ENCODE measurements around the gene STK17A.
A peak's percentile ranks its signal among the peaks of the same experiment; 100 is the strongest.

The STK17A gene

DNA sequence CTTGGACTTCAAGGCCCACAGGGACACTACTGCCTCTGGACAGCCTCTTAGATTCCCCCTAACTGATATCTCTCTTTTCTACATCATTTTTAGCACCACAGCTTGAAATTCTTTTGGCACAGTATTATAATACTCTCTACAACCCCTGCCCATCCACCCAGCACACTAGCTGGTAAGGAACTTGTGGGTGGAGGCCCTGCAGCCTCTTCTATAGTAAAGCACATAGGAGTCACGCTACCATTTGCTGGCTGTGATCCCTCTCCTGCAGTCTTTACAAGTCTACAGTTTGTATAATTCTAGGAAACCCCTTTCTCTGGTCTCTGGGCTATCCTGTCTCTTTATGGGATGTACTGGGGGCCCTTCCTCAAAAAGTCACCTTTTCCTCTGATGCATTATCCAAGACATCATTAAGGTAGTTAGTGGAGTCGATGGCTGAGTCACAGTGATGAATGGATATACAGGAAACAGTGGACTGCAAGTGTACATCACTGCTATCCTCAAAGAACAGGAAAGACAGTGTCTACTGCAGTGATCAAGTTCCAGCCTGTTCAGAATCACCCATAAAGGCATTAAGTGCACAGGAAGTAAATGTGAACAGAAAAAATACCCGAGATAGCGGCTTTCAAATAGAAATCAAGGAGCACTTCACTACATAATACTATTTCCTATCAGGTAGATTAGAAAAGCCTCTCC is 54.4 kb downstream of the STK17A start:
- no peak for DNase-seq

DNA sequence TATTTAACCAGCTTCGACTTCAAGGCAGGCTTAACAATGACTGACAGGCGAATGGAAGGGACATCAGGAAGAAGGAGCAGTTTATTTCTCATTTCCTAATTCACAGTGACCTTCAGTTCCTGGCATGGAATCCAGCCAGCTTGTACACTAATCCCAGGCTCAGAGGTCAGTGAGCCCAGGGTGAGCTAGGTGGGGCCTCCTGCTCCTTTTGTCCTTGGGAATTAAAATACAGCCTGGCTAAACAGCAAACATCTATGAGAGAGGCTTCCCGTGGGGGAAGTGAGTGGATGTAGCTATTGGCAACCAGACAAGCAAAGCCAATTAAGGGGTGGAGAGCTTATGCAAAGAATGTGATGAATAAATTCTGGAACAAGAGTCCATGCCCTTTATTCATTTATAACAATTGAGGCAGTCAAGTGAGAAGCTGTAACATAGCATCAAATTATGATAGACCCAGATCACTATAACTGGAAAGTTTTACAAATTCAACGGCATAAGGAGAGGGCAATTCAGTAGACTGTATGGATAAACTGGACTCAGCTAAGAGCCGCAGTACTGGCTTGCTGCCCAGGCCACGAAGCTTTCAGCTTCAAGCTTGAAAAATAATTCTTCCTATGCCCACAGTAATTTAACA is 57.1 kb downstream of the STK17A start:
- DNase-seq: peak in 1 of 2 experiments; percentile 13

DNA sequence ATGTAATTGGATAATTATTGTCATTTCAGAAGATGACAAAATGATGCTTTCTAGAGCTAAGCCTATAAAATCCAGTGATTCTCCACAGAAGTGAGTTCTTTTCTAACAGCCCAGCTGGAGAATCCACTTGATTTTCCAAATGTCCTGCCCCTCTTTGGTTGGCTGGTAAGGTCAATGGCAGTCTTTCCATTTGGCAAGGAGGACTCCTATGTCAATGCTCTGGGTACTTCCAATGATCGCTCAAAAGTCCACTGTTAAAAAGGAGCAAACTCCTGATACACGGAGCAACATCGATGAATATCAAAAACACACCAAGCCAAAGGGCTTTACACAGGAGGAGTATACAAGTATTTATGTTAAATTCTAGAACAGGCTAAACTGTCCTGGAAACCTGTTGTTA is 57.8 kb downstream of the STK17A start:
- DNase-seq: no peak

DNA sequence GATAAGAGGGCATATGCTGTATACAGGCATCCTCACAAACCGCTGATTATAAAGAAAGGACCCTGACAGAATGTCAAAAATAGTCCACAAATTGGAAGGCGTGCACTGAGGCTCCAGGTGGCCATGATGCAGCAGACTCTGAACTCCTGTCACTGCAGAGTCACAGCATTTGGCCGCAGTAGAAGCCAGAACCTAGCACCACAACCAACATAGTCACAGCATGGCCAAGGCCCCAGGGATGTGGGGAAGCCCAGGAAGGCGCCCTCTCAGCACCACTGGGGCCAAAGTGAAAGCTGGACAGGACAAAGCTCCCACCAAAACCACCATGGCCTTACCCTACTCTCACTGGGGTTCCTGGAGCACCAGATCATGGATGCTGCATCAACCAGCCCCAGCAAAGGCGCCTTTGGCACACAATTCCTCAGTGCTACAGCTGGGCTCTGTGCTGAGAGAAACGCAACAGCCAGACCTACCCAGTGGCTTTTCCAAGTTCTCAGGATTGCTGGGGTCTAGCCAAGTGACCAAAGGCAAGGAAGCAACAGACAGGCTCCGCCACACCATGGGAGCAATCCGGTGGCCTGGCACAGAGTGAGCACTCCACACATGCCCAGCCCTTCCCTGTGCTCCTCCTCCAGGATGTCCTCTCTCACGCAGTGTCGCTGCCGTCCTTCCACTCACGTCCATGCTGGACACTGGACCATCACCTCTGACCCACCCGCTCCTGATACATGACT is 60.2 kb downstream of the STK17A start:
- no peak for DNase-seq

DNA sequence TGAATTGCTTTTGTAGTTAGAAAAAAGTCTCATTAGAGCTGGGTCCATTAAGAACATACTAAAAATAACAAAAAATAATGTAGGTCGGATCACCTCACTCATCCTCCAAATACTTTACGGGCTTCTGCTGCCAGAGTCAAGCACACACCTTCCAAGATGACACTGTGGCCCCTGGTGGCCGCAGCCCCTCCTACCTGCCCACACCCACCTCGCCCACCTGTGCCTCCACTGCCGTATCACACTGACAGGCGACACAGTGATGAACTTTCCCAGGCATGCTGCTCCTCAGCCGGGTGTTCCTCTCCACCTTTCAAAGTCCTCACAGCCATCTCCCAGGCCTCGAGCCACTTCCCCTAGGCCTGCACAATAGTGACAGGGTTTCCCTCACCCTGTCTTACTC is 60.9 kb downstream of the STK17A start:
- DNase-seq: no peak

DNA sequence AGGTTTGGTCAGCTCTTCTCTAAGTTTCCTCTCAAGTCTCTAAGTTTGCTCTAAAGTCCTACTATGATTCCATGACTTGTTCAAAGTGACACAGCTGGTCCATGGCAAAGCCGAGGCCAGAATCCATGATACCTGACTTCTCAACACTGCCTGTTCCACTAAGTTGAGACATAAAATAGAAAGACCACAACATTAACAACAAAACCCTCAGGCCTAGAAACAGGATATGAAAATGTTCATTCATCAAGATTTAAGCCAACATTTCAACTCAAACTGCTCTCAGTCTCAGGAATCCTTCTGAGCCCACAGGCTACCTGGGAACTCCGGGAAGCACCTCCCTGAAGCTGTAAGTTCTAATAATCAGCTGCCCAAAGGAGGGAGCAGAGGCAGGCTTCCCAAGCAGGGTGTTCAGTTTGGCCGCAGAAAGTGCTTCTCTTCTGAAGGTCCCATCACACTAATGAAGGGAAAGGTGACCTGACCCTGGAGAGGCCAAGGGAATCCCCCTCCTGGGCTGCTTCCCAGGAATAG is 62.9 kb downstream of the STK17A start:
- no peak for DNase-seq

DNA sequence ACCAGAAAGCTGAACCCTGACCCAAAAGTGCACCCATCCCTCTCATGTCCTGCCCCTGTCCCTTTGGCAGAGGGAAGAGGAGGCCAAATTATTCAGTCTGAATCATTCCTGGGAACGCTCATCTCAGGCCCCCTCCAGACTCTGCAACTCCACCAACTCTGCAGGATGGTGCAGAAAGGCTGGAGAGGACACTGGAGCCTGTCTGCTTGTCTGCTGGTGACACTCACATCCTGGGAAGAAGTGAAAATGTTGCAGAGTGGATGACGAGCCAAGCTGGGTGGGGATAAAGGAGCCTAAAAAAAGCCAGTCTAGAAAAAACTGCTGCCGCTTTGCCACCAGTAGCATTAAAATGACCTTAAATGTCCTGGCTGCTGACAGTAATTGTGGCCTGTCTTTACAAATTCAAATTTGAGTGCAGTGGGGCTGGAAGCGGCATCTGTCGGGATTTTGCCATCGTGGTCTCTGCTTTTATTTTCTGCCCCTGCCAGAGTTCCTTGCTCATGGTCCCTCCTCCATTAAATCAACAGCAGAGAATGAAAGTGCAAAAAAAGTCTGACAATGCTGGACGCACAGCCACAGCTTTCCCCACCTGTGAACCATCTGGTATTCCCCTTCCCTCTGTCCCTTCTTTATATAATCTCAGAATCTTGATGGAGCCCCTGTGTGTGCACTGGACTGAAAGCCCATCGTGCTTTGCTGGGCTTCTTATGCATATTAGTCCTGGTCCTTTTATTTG is 63.9 kb downstream of the STK17A start:
- no peak for DNase-seq

DNA sequence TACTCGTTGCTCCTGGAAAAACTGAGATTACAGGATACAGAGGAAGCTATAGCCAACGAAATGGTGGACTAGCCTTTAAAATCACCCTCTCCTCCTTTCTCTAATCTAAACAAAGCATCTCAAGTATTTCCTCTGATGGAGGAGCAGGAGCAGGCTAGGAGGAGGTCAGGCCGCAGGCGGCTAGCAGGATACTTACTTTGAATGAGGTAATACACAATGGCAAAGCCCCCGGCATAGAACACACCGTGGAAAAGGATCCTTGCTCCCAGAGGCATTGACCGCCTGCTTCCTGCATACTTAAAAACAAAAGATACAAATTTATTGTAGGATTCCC is 64.4 kb downstream of the STK17A start:
- DNase-seq: peak in 1 of 2 experiments; percentile 36

DNA sequence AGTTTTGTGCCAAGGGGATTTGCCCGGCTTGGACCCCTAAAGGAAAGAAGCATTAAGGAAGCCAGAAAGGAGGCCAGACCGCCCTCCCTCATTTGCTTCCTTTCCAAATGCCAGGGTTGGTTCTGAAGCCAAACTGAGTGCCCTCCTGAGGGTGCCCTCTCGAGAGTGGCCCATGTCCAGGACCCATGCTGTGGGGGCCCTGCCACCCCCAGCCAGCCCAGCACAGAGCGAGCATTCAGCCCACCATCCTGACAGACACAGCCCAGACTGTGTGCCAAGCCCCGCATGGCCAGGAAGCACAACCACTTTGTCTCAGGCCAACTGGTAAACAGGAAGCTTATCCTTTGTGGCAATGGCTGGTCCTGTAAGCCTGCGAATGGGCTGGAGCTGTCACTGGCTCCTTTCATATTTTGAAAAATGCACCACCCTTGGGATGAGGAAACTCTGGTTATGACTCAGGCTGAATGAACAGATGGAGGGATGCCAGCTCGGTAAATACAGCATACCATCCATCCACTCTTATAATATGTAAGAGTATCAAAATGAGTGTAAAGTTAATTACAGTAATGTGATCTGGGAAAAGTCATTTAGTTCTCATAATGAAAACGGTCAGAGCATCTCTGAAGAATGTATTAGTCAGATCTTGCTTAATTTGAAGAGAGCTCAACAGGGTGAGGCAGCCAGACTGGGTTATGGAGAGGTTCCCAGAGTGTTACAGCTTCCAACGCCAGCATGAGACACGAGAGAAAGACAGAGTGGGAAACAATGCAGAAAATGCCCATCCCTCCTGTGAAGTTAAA is 65.0 kb downstream of the STK17A start:
- peak; percentile 89 to 94 for DNase-seq

DNA sequence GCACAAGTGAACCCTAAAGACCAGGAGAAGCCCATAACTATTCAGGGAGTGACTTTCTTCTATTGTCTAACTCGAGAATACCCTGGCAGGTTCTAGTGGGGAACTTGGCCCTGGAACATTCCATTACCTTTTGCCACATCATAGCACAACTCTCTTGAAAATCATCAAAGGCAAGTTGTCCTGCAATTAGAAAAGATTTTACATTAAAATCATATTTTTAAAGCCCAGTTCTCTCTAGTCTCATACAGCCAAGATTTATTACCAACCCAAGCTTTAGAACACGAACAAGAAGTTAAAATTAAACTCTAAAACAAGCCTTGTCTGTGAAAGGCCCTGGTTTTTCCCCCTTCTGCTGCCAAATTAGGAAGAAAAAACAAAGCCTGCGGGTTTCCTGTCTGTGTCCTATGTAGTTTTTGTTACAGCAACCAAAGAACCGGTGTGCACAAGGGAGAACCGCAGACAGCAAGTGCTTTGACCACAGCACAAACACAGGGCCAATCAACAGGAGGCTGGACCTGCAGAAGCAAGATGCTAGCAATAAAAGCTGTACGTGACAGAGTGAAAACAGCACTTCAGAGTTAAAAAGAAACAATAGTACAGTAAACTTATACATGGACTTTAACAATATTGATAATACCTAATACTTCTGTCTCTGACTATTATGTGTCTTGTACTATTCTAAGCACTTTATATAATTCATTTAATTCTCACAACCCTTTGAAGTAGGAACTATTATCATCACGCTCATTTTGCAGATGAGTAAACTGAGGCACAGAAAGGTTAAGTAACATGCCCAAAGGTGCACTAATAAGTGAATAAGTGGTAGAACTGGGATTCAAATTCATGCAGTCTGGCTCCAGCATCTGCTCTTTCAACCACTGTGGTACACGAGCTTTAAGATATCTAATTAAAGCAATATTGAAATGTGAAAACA is 65.8 kb downstream of the STK17A start:
- DNase-seq: peak in 1 of 2 experiments; percentile 54

DNA sequence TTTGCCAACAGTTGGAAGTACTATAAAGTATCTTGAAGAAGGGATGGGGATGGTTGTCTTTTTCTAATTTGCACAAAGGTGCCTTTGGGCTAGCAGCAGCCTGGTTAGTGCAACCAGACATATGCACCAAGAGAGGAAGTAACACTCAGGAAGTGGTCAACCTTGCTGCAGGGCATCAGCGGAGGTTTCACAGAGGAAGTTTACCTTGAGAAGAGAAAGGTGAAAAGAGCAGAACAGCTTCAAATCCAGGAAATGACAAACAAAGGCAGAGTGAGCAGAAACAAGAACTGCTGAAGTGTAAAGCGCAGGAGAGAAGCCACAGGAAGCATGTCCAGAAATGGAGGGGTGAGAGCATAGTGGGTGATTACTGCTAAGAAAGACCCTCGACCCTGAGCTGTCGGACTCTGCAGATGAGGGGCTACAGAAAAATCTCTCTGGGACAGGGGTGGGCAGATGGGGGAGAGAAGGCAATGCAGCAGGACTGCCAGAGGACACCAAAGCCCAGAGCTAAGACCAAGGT is 66.9 kb downstream of the STK17A start:
- peak in 1 of 2 experiments; percentile 64 for DNase-seq

DNA sequence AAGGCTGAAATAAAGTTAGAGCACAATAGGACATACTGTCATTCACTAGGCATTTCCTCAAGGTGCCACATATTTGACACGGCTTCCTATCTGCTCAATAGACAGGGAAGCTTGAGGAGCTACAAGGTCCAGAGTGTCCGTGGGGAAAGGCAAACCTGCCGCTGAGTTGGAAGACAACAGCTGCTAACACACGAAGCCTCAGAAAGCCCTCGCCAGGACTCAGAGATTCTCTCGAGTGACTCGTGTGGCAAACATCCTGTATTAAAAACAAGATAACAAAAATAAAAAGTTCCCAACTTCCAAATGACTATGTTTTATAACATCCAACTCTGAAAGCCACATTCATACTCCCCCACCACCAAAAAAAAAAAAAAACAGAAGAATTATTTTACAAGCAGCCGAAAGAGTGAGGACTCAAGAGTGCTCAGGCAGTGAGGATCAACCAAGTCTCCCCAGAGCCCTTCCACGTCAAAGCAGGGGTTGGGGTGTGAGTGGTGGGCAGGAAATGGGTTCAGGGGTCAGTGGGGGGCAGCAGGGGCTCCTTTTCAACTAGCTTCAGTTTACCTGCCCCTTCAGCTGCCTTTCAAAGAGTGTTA is 67.6 kb downstream of the STK17A start:
- peak in 1 of 2 experiments; percentile 38 for DNase-seq

DNA sequence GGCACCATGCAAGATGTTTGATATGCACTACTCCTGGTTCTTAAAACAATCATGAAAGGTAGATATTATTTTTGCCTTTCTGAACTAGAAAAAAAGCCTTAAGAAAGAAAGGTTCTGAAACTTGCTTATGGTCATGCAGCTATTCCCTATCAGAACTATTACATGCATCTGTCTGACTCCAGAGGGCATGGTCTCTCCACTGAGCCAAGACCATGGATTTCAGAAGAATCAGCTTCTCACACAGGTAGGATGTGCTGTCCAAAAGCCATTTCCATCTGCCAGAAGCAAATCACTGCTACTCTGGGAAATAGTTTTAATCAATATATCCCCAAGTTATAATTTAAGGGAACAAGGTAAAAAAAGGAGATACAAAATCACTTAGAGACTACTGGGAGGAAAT is 69.5 kb downstream of the STK17A start:
- DNase-seq: no peak

DNA sequence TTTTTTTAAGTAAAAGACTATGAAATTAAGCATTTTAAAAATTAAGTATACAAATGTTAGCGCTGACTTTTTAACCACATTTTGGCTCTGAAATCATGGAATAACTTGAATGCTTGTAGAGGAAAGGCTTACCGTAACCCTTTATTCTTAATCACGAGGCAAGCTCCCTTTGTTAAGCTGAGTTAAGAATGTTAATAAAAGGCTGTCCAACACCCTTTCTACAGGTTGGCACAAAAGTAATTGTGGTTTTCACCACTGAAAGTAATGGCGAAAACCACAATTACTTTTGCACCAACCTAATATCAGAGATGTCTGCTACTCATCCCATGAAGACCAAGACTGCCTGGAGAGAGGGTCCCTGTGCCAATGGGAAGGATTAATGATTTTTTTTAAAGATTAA is 70.6 kb downstream of the STK17A start:
- no peak for DNase-seq

DNA sequence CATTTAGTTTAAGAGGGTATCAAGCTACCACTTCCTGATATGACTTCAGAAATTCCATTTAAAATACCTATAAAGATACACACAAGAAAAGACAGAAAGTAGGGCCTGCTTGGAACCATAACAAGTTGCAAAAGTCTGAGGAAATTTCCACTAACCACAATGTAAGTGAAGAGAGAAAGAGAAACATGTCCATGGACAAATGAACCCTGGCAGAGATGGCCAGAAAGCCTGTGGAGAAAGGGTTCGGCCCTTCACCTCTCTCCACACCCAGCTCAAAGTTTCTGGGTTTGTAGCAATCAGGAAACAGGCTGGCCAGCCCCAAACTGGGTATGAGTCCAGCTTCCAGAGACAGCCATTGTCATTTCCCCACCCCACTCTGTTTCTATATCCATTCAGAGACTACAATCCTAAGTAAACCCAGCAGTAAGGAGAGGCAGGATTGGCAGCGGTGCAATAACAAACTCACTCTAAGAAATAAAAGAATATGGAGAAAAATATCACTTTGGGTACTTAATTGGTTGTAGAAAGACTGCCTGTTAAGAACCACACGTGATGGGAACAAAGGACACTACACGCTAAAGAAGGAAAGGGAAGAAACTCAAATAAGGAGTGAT is 71.1 kb downstream of the STK17A start:
- DNase-seq: no peak

DNA sequence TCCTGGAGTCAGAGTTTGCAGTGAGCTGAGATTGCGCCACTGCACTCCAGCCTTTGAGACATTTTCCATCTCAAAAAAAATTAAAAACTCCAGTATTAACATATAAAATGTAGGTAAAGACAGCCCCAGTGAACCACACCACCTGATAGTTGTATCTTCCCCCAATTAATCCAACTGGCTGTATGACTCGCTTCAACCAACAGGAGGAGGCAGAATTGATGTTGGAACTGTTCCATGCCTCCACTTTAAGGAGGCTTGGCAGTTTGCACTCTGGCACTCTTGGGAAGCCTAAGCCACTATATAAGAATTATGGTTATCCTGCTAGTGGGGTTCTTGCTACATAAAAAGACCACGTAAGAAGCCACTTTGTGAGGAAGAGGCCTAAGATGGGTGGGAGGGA is 72.7 kb downstream of the STK17A start:
- no peak for DNase-seq

DNA sequence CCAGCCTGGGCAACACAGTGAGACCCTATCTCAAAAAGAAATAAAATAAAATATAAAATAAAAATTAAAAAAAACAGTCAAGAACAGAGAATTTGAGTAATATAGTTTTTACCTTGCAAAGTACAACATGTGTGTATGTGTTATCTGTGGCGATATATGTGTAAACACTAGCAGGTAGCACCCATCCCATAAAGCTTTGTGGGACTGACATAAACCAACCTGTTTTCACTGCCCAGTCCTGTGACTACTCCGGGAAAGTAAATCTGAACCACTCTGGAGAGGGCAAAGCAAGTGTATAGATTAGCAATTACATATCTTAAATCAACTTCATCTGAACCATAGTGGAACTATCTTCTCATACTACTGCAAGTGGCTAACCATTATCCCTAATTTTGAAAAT is 74.1 kb downstream of the STK17A start:
- DNase-seq: no peak

DNA sequence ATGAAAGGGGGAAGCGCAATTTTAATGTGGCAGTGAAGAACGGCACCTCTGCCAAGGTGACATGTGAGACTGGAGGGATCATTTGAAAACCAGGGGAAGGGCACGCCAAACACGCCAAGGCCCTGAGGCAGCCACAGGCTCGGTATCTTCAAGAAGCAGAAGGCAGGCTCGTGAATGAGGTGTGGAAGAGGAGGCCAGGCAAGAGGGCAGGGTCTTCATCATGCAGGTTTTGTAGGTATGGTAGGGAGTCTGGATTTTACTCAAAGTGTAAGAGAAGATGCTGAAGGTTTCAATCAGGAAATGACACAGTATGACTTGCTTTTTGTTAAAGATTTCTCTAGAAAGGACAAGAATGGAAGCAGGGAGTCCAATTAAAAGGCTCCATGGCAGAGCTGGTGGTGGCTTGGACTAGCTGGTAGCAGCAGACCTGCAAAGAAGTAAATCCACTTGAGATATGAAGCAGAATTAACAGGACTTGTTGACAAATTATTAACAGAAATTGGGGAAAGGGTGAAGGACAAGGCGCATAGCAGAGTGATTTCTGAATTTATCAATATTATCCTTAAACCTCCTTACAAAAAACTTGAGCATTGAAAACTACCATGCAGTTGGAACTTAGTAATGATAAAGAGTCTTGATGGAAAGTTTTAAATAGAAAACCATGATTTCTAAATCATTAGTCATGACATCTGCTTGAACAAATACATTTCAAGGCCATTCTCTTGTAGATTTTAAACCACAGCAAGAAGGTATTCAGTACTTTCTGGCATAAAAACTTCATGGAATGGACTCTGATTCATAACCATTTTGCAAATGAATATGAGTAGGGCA is 76.0 kb downstream of the STK17A start:
- DNase-seq: no peak

DNA sequence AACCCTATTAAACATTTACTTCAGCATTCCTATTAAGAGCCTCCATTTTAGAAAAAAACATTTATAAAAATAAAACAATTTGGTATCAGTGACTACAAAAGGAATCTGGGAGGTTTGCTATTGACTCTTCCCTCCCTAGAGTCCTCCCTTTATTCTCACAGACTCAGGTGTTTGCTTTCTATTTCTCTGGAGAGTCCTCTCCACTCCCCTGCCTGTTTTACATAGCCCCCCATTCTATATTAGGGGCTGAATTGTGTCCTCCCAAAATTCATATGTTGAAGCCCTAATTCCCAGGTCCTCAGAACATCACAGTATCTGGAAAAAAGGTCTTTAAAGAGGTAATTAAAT is 76.6 kb downstream of the STK17A start:
- DNase-seq: no peak
